Activated naive CD4-positive, alpha-beta T cell treated with anti-CD3 and anti-CD28 coated beads, Interleukin-2, amount 50 U/mL, for 72 hours (primary cell): ENCODE results near the gene TP53AIP1. TPM values are rescaled to one million over a fixed set of nuclear protein-coding genes. Genes with fewer than 3 reads are reported as not detected.

Experiments used
- ATAC-seq, 2 donors: fragments of 150-1000 bp; cut with Tn5 transposase; 2 replicates each; pipeline ENCODE4 v1.10.0; 2021; ENCODE audit warnings: mild to moderate bottlenecking in 2 of 2, moderate library complexity in 2 of 2
- DNase-seq, 2 donors: peaks; one replicate each; pipeline ENCODE4 v3.0.0; 2021 to 2022; ENCODE audit warnings: low spot score in 2 of 2
- H3K27ac Mint-ChIP-seq, 2 donors: one replicate each; pipeline ENCODE4 v1.8.0; 2022; ENCODE audit warnings: mild to moderate bottlenecking in 2 of 2, mixed read lengths in 2 of 2
- H3K36me3 Mint-ChIP-seq, 2 donors: one replicate each; pipeline ENCODE4 v1.8.0; 2022; ENCODE audit warnings: mixed read lengths in 2 of 2
- H3K9me3 Mint-ChIP-seq, 2 donors: one replicate each; pipeline ENCODE4 v1.8.0; 2022; ENCODE audit warnings: mixed read lengths in 2 of 2
- total RNA-seq, 2 donors: library from RNA; stranded (reverse); gene quantifications; one replicate each; pipeline ENCODE4 v1.2.3, GENCODE V29; 2022

The TP53AIP1 gene
- total RNA-seq, 2 donors from 2014 or later: not detected

GRCh38 chr11:128949791-128950454, 7.3 kb upstream of the TP53AIP1 start:
- ATAC-seq (no peak), DNase-seq (no peak)
- Mint-ChIP-seq H3K36me3 (no peaks in the 10 kb centered on the region), H3K9me3 (no peaks in the 10 kb centered on the region), H3K27ac (no peak overlapping the region)

GRCh38 chr11:128948583-128948982, 5.9 kb upstream of the TP53AIP1 start:
- no peak overlapping the region for H3K27ac Mint-ChIP-seq
- H3K36me3 Mint-ChIP-seq: no peaks in the 10 kb centered on the region
- DNase-seq: no peak
- ATAC-seq: no peak
- H3K9me3 Mint-ChIP-seq: no peaks in the 10 kb centered on the region

- H3K36me3 Mint-ChIP-seq: no peaks in the 10 kb centered on the region
- ATAC-seq (no peak), DNase-seq (no peak)
- H3K9me3 Mint-ChIP-seq: no peaks in the 10 kb centered on the region
- no peak overlapping the region for H3K27ac Mint-ChIP-seq
Measured at GRCh38 chr11:128947773-128948172, 5.1 kb upstream of the TP53AIP1 start.

- no peak for ATAC-seq
- H3K36me3 Mint-ChIP-seq: no peaks in the 10 kb centered on the region
- no peak overlapping the region for H3K27ac Mint-ChIP-seq
Measured at GRCh38 chr11:128946648-128947047, 4.0 kb upstream of the TP53AIP1 start.

GRCh38 chr11:128943428-128943976, 831 bp upstream of the TP53AIP1 start:
- Mint-ChIP-seq H3K9me3 (no peaks in the 10 kb centered on the region), H3K27ac (no peak overlapping the region), H3K36me3 (no peaks in the 10 kb centered on the region)
- DNase-seq (no peak), ATAC-seq (no peak)

More at GRCh38 chr11:128946648-128947047, 4.0 kb upstream of the TP53AIP1 start:
- DNase-seq: no peak
- no peaks in the 10 kb centered on the region for H3K9me3 Mint-ChIP-seq

- DNase-seq: no peak
- peak in 1 of 2 donors; percentile 9 for ATAC-seq
- Mint-ChIP-seq H3K36me3 (no peaks in the 10 kb centered on the region), H3K9me3 (no peaks in the 10 kb centered on the region), H3K27ac (peak overlapping the region in 1 of 2 donors; percentile 45)
Measured at GRCh38 chr11:128942272-128942612, 429 bp downstream of the TP53AIP1 start.

- Mint-ChIP-seq H3K9me3 (no peaks in the 10 kb centered on the region), H3K27ac (peak overlapping the region in 1 of 2 donors; percentile 45), H3K36me3 (no peaks in the 10 kb centered on the region)
- DNase-seq (no peak), ATAC-seq (no peak)
Measured at GRCh38 chr11:128941573-128942271, 949 bp downstream of the TP53AIP1 start.

GRCh38 chr11:128941110-128941509, 1.6 kb downstream of the TP53AIP1 start:
- Mint-ChIP-seq H3K27ac (no peak overlapping the region), H3K36me3 (no peaks in the 10 kb centered on the region), H3K9me3 (no peaks in the 10 kb centered on the region)
- ATAC-seq (no peak), DNase-seq (no peak)

GRCh38 chr11:128940603-128941002, 2.1 kb downstream of the TP53AIP1 start:
- DNase-seq (no peak), ATAC-seq (no peak)
- Mint-ChIP-seq H3K36me3 (no peaks in the 10 kb centered on the region), H3K9me3 (no peaks in the 10 kb centered on the region), H3K27ac (no peak overlapping the region)

- Mint-ChIP-seq H3K9me3 (no peaks in the 10 kb centered on the region), H3K27ac (no peak overlapping the region), H3K36me3 (no peaks in the 10 kb centered on the region)
- no peak for DNase-seq
- ATAC-seq: no peak
Measured at GRCh38 chr11:128940156-128940555, 2.5 kb downstream of the TP53AIP1 start.

GRCh38 chr11:128939591-128939990, 3.1 kb downstream of the TP53AIP1 start:
- no peak for ATAC-seq
- DNase-seq: no peak
- H3K36me3 Mint-ChIP-seq: no peaks in the 10 kb centered on the region
- H3K27ac Mint-ChIP-seq: no peak overlapping the region
- H3K9me3 Mint-ChIP-seq: no peaks in the 10 kb centered on the region

- Mint-ChIP-seq H3K9me3 (no peaks in the 10 kb centered on the region), H3K36me3 (no peaks in the 10 kb centered on the region), H3K27ac (no peak overlapping the region)
- ATAC-seq (no peak), DNase-seq (no peak)
Measured at GRCh38 chr11:128938156-128938885, 4.3 kb downstream of the TP53AIP1 start.

- H3K36me3 Mint-ChIP-seq: no peaks in the 10 kb centered on the region
- ATAC-seq (no peak), DNase-seq (no peak)
- H3K9me3 Mint-ChIP-seq: no peaks in the 10 kb centered on the region
- no peak overlapping the region for H3K27ac Mint-ChIP-seq
Measured at GRCh38 chr11:128937480-128937879, 5.2 kb downstream of the TP53AIP1 start.

GRCh38 chr11:128936606-128937251, 5.9 kb downstream of the TP53AIP1 start:
- Mint-ChIP-seq H3K9me3 (no peaks in the 10 kb centered on the region), H3K36me3 (no peaks in the 10 kb centered on the region), H3K27ac (no peak overlapping the region)
- ATAC-seq (no peak), DNase-seq (no peak)

GRCh38 chr11:128934926-128935325, 7.7 kb downstream of the TP53AIP1 start:
- Mint-ChIP-seq H3K27ac (peak overlapping the region in 1 of 2 donors; percentile 36), H3K9me3 (no peaks in the 10 kb centered on the region), H3K36me3 (no peaks in the 10 kb centered on the region)
- DNase-seq (no peak), ATAC-seq (no peak)

GRCh38 chr11:128934351-128934750, 8.3 kb downstream of the TP53AIP1 start:
- ATAC-seq (no peak), DNase-seq (no peak)
- H3K9me3 Mint-ChIP-seq: no peaks in the 10 kb centered on the region
- H3K27ac Mint-ChIP-seq: no peak overlapping the region
- H3K36me3 Mint-ChIP-seq: no peaks in the 10 kb centered on the region
